22Rv1 (cell line): ENCODE data around the gene AKAP12.

ENCODE experiments used
- H3K27ac ChIP-seq: fragments of 450-650 bp; 2 replicates; pipeline ENCODE4 v1.5.1; 2017
- ZFX ChIP-seq: fragments of 450-650 bp; IDR thresholded peaks from 2 replicates; pipeline ENCODE4 v1.6.1; 2017; ENCODE audit warnings: antibody characterized with exemption, borderline replicate concordance
- TF ChIP-seq, protein P1 (sequence below): fragments of 450-650 bp; IDR thresholded peaks from 2 replicates; pipeline ENCODE4 v1.5.1; 2017; ENCODE audit warnings: mild to moderate bottlenecking

AKAP12 gene

GRCh38 chr6:151399679-151400078 lies 159.9 kb downstream of the AKAP12 start:
- TF ChIP-seq, protein P1, sequence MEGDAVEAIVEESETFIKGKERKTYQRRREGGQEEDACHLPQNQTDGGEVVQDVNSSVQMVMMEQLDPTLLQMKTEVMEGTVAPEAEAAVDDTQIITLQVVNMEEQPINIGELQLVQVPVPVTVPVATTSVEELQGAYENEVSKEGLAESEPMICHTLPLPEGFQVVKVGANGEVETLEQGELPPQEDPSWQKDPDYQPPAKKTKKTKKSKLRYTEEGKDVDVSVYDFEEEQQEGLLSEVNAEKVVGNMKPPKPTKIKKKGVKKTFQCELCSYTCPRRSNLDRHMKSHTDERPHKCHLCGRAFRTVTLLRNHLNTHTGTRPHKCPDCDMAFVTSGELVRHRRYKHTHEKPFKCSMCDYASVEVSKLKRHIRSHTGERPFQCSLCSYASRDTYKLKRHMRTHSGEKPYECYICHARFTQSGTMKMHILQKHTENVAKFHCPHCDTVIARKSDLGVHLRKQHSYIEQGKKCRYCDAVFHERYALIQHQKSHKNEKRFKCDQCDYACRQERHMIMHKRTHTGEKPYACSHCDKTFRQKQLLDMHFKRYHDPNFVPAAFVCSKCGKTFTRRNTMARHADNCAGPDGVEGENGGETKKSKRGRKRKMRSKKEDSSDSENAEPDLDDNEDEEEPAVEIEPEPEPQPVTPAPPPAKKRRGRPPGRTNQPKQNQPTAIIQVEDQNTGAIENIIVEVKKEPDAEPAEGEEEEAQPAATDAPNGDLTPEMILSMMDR: no peak
- no peak for TF ChIP-seq ZFX
- H3K27ac ChIP-seq: no peak overlapping the region

GRCh38 chr6:151400473-151400872 lies 160.7 kb downstream of the AKAP12 start:
- no peak overlapping the region for H3K27ac ChIP-seq
- TF ChIP-seq, protein P1: no peak
- TF ChIP-seq ZFX: no peak

- peak overlapping the region; percentile 11 for H3K27ac ChIP-seq
Observed at GRCh38 chr6:151402228-151402627, 162.5 kb downstream of the AKAP12 start.

DNA sequence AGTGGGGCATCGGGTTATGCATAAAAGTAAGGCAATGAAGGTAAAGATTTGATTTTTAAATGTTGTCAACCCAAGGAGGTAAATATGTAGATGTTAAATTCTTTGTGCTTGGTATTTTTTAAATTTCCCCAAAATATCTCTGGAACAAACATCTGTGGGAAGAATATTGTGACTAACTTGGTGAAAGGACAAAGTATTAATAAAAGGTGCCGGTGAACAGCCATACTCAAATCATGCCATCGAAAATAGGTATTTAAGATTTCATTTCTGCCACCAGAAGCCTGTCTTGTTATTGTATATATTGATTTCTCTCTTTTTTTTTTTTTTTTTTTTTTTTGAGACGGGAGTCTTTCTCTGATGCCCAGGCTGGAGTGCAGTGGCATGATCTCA lies 164.1 kb downstream of the AKAP12 start:
- no peak overlapping the region for H3K27ac ChIP-seq
- TF ChIP-seq, protein P1: no peak
- no peak for TF ChIP-seq ZFX

More at GRCh38 chr6:151402228-151402627, 162.5 kb downstream of the AKAP12 start:
- TF ChIP-seq ZFX: no peak
- TF ChIP-seq, protein P1: no peak
